ENCODE results near the gene TRIL. TPM values are rescaled to one million over a fixed set of nuclear protein-coding genes. Genes with fewer than 3 reads are reported as not detected.

Gene TRIL
- total and polyA plus RNA-seq, 9 of the 15 experiments (the other 6 are each of a cell fraction or from before 2014, with no cell fraction given) = not detected

GRCh38 chr7:28996836-28997235 lies 38.7 kb upstream of the TRIL start:
- H3K27me3 ChIP-seq (ENCODE audit: control insufficient read depth in 2 of 2, insufficient read depth in 2 of 2, low read length in 2 of 2) = 0 out of 5 replicates have a peak, but pooled peaks cover 0 to 5% of the 10 kb centered on the region in 2 experiments
- no peaks in the 10 kb centered on the region for H3K4me1 ChIP-seq (replicated peaks in 1 of 2; ENCODE audit: control insufficient read depth in 2 of 2, insufficient read depth in 2 of 2, low read length in 2 of 2)
- H3K27ac ChIP-seq (ENCODE audit: extremely low read depth, low read depth, low read length) = no peak overlapping the region
- ATAC-seq (no peak), FAIRE-seq (peak; percentile 35), DNase-seq (ENCODE audit: extremely low read depth in 1 of 4, low spot score in 3 of 4) (no peak)
- intact Hi-C loops (cut with micrococcal nuclease) (no loop called here), in situ Hi-C loops (cut with MboI) (no loop called here)
- H2AFZ ChIP-seq (ENCODE audit: low read depth, low read length) = no peak overlapping the region
- no peaks in the 10 kb centered on the region for H3K36me3 ChIP-seq (ENCODE audit: control insufficient read depth, insufficient read depth, low read length)
- WGBS (ENCODE audit: insufficient coverage, low coverage, missing lambda C conversion rate) = 1% methylated on average over 6 of the region's 6 CpGs
- no peaks in the 10 kb centered on the region for H3K9me3 ChIP-seq (replicated peaks; ENCODE audit: control insufficient read depth, insufficient read depth, low read depth, low read length)
- no peaks in the 10 kb centered on the region for H3K79me2 ChIP-seq (ENCODE audit: control insufficient read depth, insufficient read depth, low read length)
- no peak overlapping the region for H3K9ac ChIP-seq (ENCODE audit: insufficient read depth in 1 of 2, low read depth in 2 of 2, low read length in 2 of 2)
- H4K20me1 ChIP-seq (replicated peaks; ENCODE audit: control insufficient read depth, insufficient read depth, low read length) = no peaks in the 10 kb centered on the region
- no peaks in the 10 kb centered on the region for H3K9me1 ChIP-seq (ENCODE audit: control insufficient read depth, insufficient read depth, low read length)
- BruUV-seq (replicated peaks) = no TSS peak
- ChIA-PET POLR2A (no interaction called here), CTCF (ENCODE audit: low intra/inter-chr PET ratio) (no interaction called here)
- H3K4me2 ChIP-seq (ENCODE audit: insufficient read depth, low read length) = no peak overlapping the region
- no peak overlapping the region for H3K4me3 ChIP-seq
- no peak for TF ChIP-seq PPARD (CRISPR knock-in tag; IDR thresholded peaks at IDR 0.05)
- TF ChIP-seq TCF7L2 (IDR thresholded peaks at IDR 0.05; ENCODE audit: low read depth, low read length) = no peak
- no peak for TF ChIP-seq ZBTB7A (IDR thresholded peaks at IDR 0.05; ENCODE audit: borderline replicate concordance, control insufficient read depth, low read depth, low read length)
- TF ChIP-seq NR3C1 (CRISPR knock-in tag; IDR thresholded peaks at IDR 0.05) = no peak
- no peak for TF ChIP-seq SPI1 (IDR thresholded peaks at IDR 0.05; ENCODE audit: borderline replicate concordance, low read depth, low read length)
- TF ChIP-seq PHTF2 (CRISPR knock-in tag; IDR thresholded peaks at IDR 0.05) = no peak
- no peak for TF ChIP-seq NR2C2 (CRISPR knock-in tag; IDR thresholded peaks at IDR 0.05)
- no peak for TF ChIP-seq NR2C2 (tag; IDR thresholded peaks at IDR 0.05)
- TF ChIP-seq PBX2 (CRISPR knock-in tag; IDR thresholded peaks at IDR 0.05; ENCODE audit: low read depth) = no peak
- TF ChIP-seq PBX2 (tag; conservative IDR thresholded peaks at IDR 0.05; ENCODE audit: low read depth) = no peak
- TF ChIP-seq NCOA1 (IDR thresholded peaks at IDR 0.05; ENCODE audit: low read depth) = no peak
- no peak for TF ChIP-seq TRIM25 (IDR thresholded peaks at IDR 0.05; ENCODE audit: borderline replicate concordance)
- no peak for TF ChIP-seq ZNF609 (CRISPR knock-in tag; IDR thresholded peaks at IDR 0.05; ENCODE audit: borderline replicate concordance)
- no peak for TF ChIP-seq TCF15 (CRISPR knock-in tag; IDR thresholded peaks at IDR 0.05)

All from K562 (cell line).